Stimulated activated CD4-positive, alpha-beta T cell treated with anti-CD3 and anti-CD28 coated beads, Interleukin-15, amount 100 ng/mL, for 48 hours (primary cell): ENCODE data around the gene IGF2BP1.
"Not testable (repeated sequence)": the region's sequence is repeated elsewhere in the genome, so short reads cannot be mapped to it uniquely, and the experiment has no call there.

Experiments used
- DNase-seq, 2 donors: peaks; one replicate each; pipeline ENCODE4 v3.0.0-alpha.2; 2020; ENCODE audit warnings: low read depth in 2 of 2

The IGF2BP1 gene

GRCh38 chr17:48995974-48996721 lies 1.0 kb upstream of the IGF2BP1 start:
- DNase-seq = no peak

- DNase-seq = no peak
Observed at GRCh38 chr17:48996722-48997102, 473 bp upstream of the IGF2BP1 start.

- DNase-seq = no peak
Observed at GRCh38 chr17:48997827-48998586, 822 bp downstream of the IGF2BP1 start.

GRCh38 chr17:48998587-48999440 lies 1.6 kb downstream of the IGF2BP1 start:
- no peak for DNase-seq

- DNase-seq = no peak
Observed at GRCh38 chr17:49000943-49001342, 3.8 kb downstream of the IGF2BP1 start.

GRCh38 chr17:49001671-49002070 lies 4.5 kb downstream of the IGF2BP1 start:
- DNase-seq = no peak

GRCh38 chr17:49002331-49002730 lies 5.1 kb downstream of the IGF2BP1 start:
- no peak for DNase-seq

- DNase-seq = no peak
Observed at GRCh38 chr17:49002766-49003165, 5.6 kb downstream of the IGF2BP1 start.

GRCh38 chr17:49003557-49004511 lies 6.6 kb downstream of the IGF2BP1 start:
- DNase-seq = no peak

GRCh38 chr17:49005140-49005539 lies 8.0 kb downstream of the IGF2BP1 start:
- no peak for DNase-seq

- DNase-seq = not testable (repeated sequence)
Observed at GRCh38 chr17:49008908-49009307, 11.7 kb downstream of the IGF2BP1 start.

GRCh38 chr17:49012769-49013255 lies 15.6 kb downstream of the IGF2BP1 start:
- DNase-seq = no peak

GRCh38 chr17:49013311-49014213 lies 16.4 kb downstream of the IGF2BP1 start:
- DNase-seq = no peak

GRCh38 chr17:49015179-49015923 lies 18.2 kb downstream of the IGF2BP1 start:
- no peak for DNase-seq

- no peak for DNase-seq
Observed at GRCh38 chr17:49015924-49016774, 19.0 kb downstream of the IGF2BP1 start.

GRCh38 chr17:49016775-49017463 lies 19.7 kb downstream of the IGF2BP1 start:
- DNase-seq = no peak

- no peak for DNase-seq
Observed at GRCh38 chr17:49018116-49018612, 21.0 kb downstream of the IGF2BP1 start.
